Measurements from ENCODE around the gene LY9. TPM values are rescaled to one million over a fixed set of nuclear protein-coding genes. Genes with fewer than 3 reads are reported as not detected.

The LY9 gene
- total and polyA plus RNA-seq, 2 experiments from 2014 or later = not detected

- peaks cover 21% of the 10 kb centered on the region for H3K9me2 ChIP-seq (ENCODE audit: insufficient read depth)
- H3K4me3 ChIP-seq = no peak overlapping the region
- H4K20me1 ChIP-seq (replicated peaks; ENCODE audit: insufficient read depth) = no peaks in the 10 kb centered on the region
- DNase-seq (ENCODE audit: low spot score) = no peak
- TF ChIP-seq CTCF (conservative IDR thresholded peaks at IDR 0.05; ENCODE audit: low read depth in 2 of 2) (no peak), EZH2 (IDR thresholded peaks at IDR 0.05; ENCODE audit: low read depth, unreplicated experiment) (no peak), NANOG (IDR thresholded peaks at IDR 0.05; ENCODE audit: borderline replicate concordance) (no peak), CREB1 (CRISPR knock-in tag; IDR thresholded peaks at IDR 0.05; ENCODE audit: low read depth) (no peak), ZNF331 (CRISPR knock-in tag; IDR thresholded peaks at IDR 0.05; ENCODE audit: low read depth) (no peak), STAT1 (IDR thresholded peaks at IDR 0.05; ENCODE audit: unreplicated experiment) (no peak), JUNB (IDR thresholded peaks at IDR 0.05; ENCODE audit: unreplicated experiment) (no peak), POLR2AphosphoS5 (IDR thresholded peaks at IDR 0.05; ENCODE audit: low read depth) (no peak), EZH2phosphoT487 (IDR thresholded peaks at IDR 0.05; ENCODE audit: unreplicated experiment) (no peak)
- TF ChIP-seq, protein P1, sequence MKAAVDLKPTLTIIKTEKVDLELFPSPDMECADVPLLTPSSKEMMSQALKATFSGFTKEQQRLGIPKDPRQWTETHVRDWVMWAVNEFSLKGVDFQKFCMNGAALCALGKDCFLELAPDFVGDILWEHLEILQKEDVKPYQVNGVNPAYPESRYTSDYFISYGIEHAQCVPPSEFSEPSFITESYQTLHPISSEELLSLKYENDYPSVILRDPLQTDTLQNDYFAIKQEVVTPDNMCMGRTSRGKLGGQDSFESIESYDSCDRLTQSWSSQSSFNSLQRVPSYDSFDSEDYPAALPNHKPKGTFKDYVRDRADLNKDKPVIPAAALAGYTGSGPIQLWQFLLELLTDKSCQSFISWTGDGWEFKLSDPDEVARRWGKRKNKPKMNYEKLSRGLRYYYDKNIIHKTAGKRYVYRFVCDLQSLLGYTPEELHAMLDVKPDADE (IDR thresholded peaks at IDR 0.05) = no peak
- no peaks in the 10 kb centered on the region for H3K79me2 ChIP-seq (replicated peaks; ENCODE audit: insufficient read depth)
- no peak overlapping the region for H3K27ac ChIP-seq (ENCODE audit: low read depth)
- peaks cover 1% of the 10 kb centered on the region; the same call in 1 of the 2 replicates for H3K4me1 ChIP-seq (ENCODE audit: insufficient read depth)
- Mint-ChIP-seq H3K27ac (no peak overlapping the region), H3K4me1 (no peaks in the 10 kb centered on the region; the same call in 2 of the 3 replicates), H3K36me3 (ENCODE audit: low read depth) (no peaks in the 10 kb centered on the region), H3K27me3 (ENCODE audit: insufficient read depth, low read depth, poor library complexity) (peaks cover 3% of the 10 kb centered on the region), H3K9me3 (no peaks in the 10 kb centered on the region; the same call in 2 of the 3 replicates), H3K4me3 (no peak overlapping the region)
- no peaks in the 10 kb centered on the region for H3F3A ChIP-seq (replicated peaks; ENCODE audit: low read depth)
- no peaks in the 10 kb centered on the region for H3K36me3 ChIP-seq (ENCODE audit: insufficient read depth)
- H3K4me2 ChIP-seq = no peak overlapping the region
- ATAC-seq = no peak
- no peaks in the 10 kb centered on the region for H3K27me3 ChIP-seq (ENCODE audit: insufficient read depth)
- no peak overlapping the region for H2AFZ ChIP-seq
Measured at GRCh38 chr1:160752924-160753323, 43.0 kb upstream of the LY9 start.

GRCh38 chr1:160753594-160753993, 42.4 kb upstream of the LY9 start:
- Histone ChIP-seq H3K9me2 (ENCODE audit: insufficient read depth) (peaks cover 14% of the 10 kb centered on the region; the same call in 1 of the 2 replicates), H2AFZ (no peak overlapping the region), H3K36me3 (ENCODE audit: insufficient read depth) (no peaks in the 10 kb centered on the region), H3F3A (replicated peaks; ENCODE audit: low read depth) (no peaks in the 10 kb centered on the region), H3K27me3 (ENCODE audit: insufficient read depth) (no peaks in the 10 kb centered on the region), H3K4me1 (ENCODE audit: insufficient read depth) (no peaks in the 10 kb centered on the region), H3K4me2 (no peak overlapping the region), H3K27ac (ENCODE audit: low read depth) (no peak overlapping the region), H3K4me3 (no peak overlapping the region), H3K79me2 (replicated peaks; ENCODE audit: insufficient read depth) (no peaks in the 10 kb centered on the region), H4K20me1 (replicated peaks; ENCODE audit: insufficient read depth) (no peaks in the 10 kb centered on the region)
- no peak overlapping the region for H3K4me3 Mint-ChIP-seq
- no peaks in the 10 kb centered on the region; the same call in 2 of the 3 replicates for H3K9me3 Mint-ChIP-seq
- no peaks in the 10 kb centered on the region for H3K36me3 Mint-ChIP-seq (ENCODE audit: low read depth)
- TF ChIP-seq EZH2phosphoT487 (IDR thresholded peaks at IDR 0.05; ENCODE audit: unreplicated experiment) (no peak), REST (IDR thresholded peaks at IDR 0.05; ENCODE audit: unreplicated experiment) (no peak)
- no peak overlapping the region for H3K27ac Mint-ChIP-seq
- ATAC-seq = no peak
- no peak for DNase-seq (ENCODE audit: low spot score)
- H3K4me1 Mint-ChIP-seq = no peaks in the 10 kb centered on the region; the same call in 2 of the 3 replicates
- peaks cover 3% of the 10 kb centered on the region for H3K27me3 Mint-ChIP-seq (ENCODE audit: insufficient read depth, low read depth, poor library complexity)

Measured in GM23338 (cell line).